ENCODE data around the gene MOG.
"Not testable (repeated sequence)": the region's sequence is repeated elsewhere in the genome, so short reads cannot be mapped to it uniquely, and the experiment has no call there.

MOG gene

DNA sequence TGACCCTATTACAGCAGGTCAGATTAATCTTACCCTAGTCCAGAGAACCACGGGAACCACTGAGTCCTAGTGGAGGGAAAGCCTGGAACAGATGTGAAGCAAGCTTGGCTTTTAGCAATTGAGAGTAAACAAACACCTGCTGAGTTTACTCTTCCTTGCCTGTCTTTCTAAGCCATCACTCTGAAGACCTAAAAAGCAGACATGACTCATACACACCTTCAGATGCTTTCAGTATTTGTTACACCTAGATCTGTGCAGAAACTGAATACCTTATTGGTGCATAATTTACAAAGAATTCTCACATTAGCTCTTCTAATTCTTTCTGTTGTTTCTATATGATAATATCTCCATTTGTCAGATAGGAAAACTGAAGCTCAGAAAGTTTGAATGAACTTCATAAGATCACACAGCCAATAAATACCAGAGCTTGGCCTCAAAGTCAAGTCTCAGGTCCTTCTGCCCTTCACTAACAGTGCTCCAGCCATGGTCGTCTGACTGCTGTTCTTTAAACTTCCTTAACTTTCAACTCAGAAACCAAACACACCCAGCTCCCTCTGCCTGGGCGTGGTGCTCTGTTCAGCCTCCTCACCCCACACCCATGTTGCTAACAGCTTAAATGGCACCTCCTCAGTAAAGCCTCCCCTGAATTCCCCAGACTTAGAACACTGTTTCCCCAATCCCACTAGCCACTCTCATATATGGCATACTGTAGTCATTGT is 15.3 kb upstream of the MOG start:
- no peak for DNase-seq (ENCODE audit: low read depth)

DNA sequence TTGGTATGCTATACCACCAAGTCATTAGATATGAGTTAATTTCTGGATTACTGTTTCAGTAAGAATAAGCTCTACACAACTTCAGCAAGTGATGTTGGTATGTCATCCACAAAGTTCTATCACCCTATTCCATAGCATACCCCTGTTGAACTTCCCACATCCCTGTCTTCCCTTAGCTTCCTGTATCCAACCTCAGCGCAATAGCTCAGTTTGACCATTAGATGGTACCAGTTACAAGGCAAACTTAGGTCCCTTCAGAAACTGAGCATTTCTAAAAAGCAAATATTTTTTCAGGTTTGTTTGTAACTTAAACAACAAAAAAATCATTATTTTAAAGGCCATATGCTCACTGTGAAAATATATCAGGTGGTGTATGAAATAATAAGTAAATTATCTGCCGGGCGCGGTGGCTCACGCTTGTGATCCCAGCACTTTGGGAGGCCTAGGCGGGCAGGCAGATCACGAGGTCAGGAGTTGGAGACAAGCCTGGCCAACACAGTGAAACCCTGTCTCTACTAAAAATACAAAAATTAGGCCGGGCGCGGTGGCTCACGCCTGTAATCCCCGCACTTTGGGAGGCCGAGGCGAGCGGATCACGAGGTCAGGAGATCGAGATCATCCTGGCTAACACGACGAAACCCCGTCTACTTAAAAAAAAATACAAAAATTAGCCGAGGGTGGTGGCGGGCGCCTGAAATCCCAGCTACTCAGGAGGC is 8.8 kb upstream of the MOG start:
- no peak for DNase-seq (ENCODE audit: low read depth)

DNA sequence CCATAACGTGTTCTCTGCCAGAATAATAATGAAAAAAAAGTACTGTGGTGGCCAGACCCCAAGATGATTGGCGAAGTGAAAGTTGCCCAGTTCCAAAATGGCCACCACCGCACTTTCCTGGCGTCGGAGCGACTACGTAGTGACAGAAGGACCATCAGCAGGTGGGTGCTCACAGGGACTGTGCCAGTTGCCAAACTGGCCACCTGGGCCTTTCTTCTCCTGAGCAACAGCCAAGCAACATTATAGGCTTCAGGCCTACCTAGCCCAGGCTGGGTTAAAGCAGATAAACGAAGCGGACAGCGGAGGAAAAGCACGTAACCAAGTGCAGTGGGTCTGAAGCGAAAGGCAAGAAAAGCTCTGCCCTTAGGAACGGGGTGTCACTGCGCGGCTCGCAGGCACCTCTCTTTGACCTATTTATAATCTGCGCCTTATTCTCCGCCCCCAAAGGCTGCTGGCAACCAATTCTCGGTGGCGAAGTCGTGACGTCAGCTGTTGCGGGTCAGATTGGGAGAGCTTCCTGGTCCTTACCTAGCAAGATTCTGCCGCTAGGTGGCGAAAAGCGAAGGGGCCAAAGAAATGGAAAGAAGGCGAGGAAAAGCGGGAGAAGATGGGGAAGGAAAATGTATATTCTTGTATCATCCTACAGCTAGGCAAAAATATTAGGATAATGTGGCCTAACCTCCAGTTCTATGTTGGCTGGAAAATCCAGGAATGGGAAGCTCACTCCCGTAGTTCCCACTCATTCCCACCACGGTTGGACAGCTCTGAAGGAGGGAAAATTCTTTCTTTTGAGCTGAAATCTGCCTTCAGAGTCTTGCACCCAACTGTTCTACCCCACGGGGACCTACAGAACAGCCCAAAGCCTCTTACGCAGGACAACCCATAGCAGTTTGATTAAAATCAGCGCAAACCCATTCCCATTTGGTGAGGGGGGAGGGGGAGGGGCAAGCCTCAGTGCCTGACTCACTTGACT is 6.9 kb upstream of the MOG start:
- DNase-seq (ENCODE audit: low read depth) = peak; percentile 99

DNA sequence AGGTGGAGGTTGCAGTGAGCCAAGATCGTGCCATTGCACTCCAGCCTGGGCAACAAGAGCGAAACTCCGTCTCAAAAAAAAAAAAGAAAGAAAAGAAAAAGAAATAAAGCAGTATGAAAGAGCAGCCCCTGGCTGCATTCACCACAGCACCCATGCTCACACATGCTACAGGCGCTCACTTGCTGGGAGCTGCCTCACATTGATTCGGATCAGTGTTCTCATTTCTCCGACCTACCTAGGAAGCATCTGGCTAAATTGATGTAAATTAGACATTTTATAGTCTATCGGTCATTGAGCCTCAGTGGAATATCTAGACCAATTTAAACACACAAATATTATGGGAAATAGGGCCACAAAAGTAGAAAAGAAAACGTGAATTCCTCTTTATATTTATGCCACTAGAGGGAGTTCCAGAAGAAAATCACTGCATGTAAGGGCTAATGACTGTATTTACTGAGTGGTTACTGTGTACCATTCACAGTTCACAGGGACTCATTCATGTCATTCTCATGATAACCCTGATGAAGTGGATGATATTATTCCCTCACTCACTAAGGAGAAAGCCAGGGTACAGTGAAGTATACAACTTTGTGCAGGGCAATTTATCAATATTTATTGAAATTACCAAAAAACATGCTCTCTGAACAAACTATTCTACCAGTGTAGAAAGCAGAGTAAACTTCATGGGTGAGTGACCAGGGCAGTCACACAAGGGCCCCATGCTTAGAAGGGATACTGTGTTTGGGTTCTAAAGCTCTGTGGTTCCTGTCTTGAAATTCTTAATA is 5.3 kb upstream of the MOG start:
- no peak for DNase-seq (ENCODE audit: low read depth)

DNA sequence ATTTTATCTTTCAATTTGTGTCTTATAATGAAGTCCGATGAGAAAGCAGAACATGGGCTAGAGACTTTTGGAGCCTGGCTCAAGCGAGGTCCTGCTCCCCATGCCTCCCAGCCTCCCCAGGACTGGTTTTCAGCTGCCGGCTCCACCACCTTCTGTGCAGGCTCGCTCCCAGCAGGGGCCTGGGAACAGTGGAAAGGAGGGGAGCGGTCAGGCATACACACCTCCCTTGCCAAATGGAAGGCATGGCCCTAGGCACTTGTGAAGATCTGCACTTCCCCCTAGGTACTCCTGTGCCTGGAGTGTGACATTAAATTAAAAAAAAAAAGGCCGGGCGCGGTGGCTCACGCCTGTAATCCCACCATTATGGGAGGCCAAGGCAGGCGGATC is 4.7 kb upstream of the MOG start:
- DNase-seq (ENCODE audit: low read depth) = no peak

DNA sequence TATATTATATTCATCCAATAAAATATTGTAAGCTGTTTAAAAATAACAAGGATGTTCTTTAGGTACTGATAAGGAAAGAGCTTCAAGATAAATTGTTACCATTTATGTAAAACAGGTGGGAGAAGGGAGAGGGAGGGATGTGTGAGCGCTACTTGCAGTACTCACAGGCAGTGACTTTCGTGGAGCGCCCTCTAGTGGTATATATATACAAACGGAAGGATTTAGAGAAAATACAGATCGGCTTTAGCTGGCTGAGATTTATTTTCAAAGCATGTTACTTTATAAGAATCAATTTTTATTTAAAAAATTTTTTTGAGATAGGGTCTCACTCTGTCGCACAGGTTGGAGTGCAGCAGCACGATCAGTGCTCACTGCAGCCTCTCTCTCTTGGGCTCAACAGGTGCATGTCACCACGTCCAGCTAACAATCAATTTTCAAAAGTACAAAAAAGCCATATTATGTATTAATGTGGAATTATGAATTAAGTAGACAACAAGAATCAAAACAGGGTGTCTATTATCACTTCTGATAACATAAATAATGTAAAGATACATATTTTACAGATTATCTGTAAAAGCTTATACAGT is 3.3 kb upstream of the MOG start:
- no peak for DNase-seq (ENCODE audit: low read depth)

DNA sequence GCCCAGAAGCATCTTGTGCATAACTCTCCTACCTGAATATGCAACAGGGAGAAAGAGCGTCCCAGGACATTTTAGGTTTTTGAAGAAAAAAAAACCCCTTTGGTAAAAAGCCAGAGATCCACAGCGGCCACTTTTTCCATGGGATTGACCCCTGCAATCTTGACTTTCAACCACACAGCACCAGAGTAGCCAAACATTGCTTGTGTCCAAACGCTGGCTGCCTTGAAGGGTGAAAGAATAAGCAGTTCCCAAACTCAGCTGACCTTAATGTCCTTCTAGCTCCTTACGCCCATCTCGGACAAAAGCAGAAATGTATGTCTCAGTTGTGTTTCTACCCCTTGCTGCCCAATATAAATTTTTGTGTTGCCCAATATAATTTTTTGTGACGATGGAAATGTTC is 1.2 kb upstream of the MOG start:
- DNase-seq (ENCODE audit: low read depth) = no peak

DNA sequence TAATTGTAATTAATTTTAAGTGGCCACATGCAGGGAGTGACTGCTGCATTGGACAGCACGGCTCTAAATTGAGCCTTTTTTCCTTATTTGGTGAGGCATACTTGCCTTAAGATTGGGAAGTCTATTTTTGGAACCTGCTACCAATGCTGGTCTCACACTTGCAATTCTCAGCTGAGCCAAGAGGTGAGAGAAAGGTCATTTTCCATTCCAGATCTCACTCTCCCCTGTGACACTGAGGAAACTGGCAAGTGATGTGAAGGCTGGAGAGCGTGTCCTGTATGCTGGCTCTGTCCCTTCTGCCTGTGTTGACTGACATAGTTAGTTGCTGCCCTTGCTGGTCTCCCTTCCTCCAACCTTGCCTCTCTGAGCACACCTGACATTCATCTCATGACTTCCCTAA is 735 bp upstream of the MOG start:
- no peak for DNase-seq (ENCODE audit: low read depth)

DNA sequence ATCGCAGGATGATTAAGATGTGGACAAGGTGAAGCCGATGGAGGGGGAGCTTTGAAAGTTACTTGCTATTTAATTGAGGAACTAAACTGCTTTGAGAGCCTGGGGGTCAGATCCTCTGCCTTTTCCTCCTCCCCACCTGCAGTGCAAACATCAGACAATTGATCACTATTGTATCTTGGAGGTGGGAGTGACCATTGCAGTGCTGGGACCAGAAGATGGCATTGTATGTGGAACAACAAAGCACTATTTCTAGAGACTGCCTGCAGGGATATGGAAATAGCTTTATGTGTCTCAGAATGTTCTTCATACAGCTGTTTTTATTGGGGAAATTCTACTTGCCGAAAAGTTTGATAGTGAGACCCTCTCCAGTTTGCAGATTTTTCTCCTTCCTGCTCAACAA is 4.2 kb downstream of the MOG start:
- no peak for DNase-seq (ENCODE audit: low read depth)

DNA sequence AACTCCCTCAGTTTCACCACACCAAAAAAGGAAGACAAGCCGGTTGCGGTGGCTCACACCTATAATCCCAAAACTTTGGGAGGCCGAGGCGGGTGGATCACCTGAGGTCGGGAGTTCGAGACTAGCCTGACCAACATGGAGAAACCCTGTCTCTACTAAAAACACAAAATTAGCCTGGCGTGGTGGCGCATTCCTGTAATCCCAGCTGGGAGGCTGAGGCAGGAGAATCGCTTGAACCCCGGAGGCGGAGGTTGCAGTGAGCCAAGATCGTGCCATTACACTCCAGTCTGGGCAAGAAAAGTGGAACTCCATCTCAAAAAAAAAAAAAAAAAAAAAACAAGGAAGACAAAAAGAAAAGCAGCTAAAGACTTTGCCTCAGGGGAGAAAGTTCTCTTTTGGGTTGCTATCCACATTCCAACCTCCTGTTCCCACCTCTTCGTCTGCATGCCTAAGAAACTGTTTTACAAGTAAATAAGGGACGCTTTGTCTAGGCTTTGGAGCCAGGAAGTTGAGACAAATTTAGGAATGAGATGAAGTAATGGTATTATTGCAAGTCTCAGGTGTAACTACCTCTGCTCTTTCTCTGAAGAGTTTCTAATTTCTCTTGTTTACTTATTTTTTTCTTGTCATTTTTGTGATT is 4.7 kb downstream of the MOG start:
- DNase-seq (ENCODE audit: low read depth) = not testable (repeated sequence)

DNA sequence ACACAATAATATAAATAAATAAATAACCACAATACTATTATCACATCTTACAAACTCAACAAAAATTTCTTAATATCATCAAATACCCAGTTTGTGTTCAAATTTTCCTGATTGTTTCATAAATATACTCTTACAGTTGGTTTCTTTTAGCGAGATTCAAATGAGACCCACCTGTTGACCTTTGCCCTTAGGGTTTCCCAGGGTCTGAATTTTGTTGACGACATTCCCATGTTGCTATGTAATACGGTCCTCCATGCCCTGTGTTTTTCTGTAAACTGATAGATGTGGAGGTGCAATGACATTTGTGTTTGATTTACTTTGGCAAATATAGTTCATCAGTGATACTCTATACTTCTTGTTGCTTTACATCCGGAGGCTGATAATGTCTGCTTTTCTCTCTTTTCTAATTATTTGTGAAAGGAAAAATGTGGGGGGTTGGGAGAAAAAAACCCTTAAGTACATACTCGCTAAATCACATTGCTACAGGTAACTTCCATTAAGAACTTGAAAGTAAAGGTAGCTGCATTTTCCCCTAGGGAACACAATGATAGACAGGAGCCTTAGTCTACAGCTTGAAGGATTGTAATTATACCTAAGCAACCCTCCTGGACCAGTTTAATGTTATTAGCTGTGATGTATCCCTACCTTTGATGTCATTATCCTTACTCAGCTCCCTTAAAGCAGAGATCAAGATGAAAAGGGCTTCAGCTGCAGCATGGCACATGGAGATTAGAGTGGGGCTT is 6.6 kb downstream of the MOG start:
- DNase-seq (ENCODE audit: low read depth) = no peak

DNA sequence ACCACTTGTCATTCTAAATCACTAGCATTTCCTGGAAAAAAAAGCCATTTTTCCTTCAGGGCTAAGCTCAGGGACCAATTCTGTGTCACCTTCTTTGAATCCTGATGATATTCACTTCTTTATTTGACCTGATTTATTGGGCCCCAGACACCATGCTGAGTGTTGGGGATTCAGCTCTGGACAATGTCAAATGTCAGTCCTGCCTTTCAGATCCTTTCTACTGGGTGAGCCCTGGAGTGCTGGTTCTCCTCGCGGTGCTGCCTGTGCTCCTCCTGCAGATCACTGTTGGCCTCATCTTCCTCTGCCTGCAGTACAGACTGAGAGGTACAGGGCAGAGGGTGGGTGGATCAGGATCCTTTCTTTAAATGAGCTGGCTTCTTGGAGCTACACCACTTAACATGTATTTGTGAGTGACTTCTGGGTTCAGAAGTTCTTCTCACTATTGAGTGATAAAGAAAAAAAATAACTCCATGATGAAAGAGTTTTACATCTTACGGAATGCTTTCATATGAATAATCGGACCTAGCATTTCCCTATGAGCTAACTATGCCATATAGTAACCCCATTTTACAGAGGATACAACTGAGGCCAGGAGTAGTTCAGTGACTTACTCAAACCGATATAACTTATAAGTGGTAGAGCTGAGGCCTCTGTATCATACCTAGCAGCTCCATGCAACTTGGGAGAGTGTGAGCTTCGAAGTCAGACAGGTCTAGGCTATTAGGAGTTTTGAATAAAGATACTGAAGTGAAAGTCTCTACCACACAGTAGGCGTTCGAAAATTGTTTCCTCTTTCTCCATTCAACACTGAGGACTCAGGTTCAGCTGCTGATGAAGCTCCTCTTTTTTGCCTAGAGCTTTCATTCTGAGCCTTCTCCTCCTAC is 9.3 kb downstream of the MOG start:
- no peak for DNase-seq (ENCODE audit: low read depth)

DNA sequence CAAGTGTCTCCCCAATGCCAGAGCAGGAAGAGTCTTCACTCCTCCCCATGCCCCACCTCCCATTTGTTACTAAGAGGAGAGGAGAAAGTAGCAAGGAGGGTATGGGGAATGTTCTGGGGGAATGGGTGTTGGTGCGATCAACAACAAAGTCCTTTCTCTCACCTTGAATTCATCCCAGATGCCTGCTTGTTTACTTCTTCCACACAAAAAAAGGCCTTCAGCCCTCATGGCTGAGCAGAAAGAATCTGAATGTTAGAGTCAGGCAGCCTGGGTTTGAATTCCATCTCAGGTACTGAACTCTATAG is 9.9 kb downstream of the MOG start:
- DNase-seq (ENCODE audit: low read depth) = no peak

DNA sequence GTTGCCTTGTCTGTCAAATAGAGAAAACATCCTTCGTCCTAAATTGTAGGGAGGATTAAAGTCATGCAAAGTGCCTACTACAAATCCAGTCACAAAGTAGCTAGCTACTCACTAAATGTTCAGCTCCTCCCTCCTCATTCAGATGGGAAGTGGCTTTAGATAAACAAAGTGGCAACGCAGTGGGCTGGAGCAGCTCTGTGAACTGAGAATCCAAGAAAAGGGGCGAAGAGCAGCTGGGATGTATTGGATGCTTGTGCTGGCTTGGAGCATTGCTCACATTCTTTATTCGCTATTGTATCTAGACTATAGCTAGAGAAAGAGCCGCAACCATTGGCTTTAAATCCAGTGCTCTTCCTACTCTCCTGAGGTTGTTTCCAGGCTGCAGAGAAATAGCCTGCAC is 10.3 kb downstream of the MOG start:
- no peak for DNase-seq (ENCODE audit: low read depth)

DNA sequence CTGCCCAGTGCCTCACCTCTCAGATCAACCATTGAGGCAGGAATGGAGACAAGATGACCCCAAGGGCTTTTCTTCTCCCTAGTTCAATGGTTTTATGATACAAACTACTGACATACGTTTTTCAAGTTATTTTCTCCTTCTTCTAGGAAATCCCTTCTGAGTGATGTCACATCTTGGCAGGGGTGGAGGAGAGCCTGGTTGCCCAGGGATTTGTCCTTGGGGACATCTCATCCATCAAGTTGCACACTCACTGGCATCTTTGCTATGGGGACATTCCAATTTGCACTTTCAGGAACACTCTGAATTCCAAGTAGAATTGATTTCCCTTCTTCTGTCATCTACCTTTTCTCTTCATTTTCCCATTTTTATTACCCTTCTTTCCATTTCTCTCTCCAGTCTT is 14.1 kb downstream of the MOG start:
- DNase-seq (ENCODE audit: low read depth) = no peak

DNA sequence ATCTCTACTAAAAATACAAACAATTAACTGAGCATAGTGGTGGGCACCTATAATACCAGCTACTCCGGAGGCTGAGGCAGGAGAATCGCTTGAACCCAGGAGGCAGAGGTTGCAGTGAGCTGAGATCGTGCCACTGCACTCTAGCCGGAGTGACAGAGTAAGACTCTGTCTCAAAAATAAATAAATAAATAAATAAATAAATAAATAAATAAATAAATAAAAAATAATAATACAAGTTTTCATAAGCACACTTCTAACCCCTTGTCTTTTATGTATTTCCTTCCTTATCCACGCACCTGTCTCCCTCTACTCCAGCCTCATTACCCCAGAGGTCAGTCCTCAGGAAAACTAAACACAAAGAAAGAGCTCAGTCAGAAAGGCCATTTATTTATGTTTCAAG is 15.2 kb downstream of the MOG start:
- not testable (repeated sequence) for DNase-seq (ENCODE audit: low read depth)

DNA sequence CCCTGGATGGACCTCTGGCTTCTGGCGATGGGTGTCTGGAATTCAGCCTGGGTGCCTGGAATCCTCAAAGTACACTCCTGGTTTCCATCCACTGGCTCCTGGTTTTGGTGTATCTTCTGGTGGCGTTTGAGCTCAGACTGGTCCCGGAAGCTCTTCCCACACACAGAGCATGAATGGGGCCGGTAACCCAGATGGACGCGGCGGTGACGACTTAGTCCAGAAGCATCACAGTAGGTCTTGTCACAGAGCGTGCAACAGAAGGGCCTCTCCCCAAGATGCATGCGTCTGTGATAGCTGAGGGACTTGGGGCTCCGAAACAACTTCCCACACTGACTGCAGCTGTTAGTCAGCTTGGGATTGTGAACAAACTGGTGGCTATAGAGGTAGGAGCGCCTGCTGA is 16.3 kb downstream of the MOG start:
- no peak for DNase-seq (ENCODE audit: low read depth)

DNA sequence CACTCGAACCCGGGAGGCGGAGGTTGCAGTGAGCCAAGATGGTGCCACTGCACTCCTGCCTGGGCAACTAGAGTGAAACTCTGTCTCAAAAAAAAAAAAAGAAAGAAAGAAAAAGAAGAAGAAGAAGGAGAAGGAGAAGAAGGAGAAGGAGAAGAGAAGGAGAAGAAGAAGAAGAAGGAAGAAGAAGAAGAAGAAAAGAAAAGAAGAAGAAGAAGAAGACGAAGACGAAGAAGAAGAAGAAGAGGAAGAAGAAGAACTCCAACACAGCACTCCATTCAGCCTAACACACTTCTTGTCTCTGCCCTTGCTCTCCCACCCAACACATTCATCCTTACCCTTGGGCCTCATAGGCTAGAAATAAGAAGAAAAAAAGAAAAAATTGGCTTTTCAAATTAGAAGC is 17.1 kb downstream of the MOG start:
- DNase-seq (ENCODE audit: low read depth) = no peak

DNA sequence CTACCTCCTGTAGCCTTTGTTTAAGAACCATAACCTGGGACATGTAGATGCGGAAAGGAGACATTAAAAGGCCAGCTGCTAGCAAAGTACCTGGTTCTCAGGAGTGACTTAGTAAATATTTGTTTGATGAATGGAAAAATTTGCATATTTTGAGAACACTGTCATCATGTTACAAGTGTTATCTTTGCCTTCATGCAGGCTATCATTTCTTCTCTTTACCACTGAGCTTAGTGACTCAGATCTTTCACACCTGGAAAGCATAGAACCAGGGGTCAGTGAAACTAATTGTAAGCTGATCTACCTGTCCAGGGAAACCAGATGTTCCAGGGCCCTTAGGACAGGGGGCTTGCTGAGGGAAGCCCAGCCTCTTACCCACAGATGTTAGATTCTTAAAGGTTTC is 18.7 kb downstream of the MOG start:
- no peak for DNase-seq (ENCODE audit: low read depth)
